Measurements from ENCODE around the gene OR4B1.

Gene OR4B1

DNA sequence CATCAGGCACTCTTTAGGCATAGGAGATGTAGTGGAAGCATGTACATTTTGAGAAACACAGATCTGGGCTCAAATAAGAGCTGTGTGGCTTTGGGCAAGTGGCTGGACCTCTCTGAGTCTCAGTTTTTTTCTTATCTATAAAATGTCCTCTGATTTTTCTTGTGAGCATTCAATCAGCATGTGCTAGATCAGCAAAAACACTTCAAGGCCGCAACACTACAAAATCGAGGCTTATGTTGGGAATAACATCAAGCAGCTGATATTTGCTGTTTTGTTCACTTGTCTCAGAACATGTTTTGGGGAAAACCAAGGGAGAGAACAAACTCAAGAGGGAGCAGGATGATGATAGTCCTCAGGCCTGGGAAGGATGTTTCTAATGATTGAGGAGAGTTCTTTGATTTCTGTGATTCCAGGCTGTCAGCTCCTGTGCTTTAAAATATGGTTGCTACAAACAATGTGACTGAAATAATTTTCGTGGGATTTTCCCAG lies 46.9 kb downstream of the OR4B1 start, which contains the start of gene OR4X1:
Gene OR4X1, plus strand, starts transcription at position 439 of the 489 bp plus-strand sequence. Its CDS starts 0 bp downstream, at position 439.
- no peak for DNase-seq
